Muscle layer of duodenum (tissue), 2 donors: ENCODE data around the gene FRRS1L.

Experiments used
- H3K27ac ChIP-seq: one replicate; pipeline ENCODE4 v1.7.0; 2013; ENCODE audit warnings: mild to moderate bottlenecking, low read length
- H3K27me3 ChIP-seq: one replicate; pipeline ENCODE4 v1.7.0; 2013; ENCODE audit warnings: low read depth, mild to moderate bottlenecking, control low read depth, low read length
- H3K36me3 ChIP-seq, 2 donors: one replicate each; pipeline ENCODE4 v1.7.0; 2013; ENCODE audit warnings: low read length in 2 of 2, control low read depth in 1 of 2, mild to moderate bottlenecking in 1 of 2; ENCODE audit not compliant: insufficient read depth in 2 of 2, control insufficient read depth in 1 of 2
- H3K4me1 ChIP-seq, 2 donors: one replicate each; pipeline ENCODE4 v1.7.0; 2013; ENCODE audit warnings: low read length in 2 of 2, mild to moderate bottlenecking in 2 of 2, control low read depth in 1 of 2, moderate library complexity in 1 of 2; ENCODE audit not compliant: insufficient read depth in 2 of 2, control insufficient read depth in 1 of 2
- H3K4me3 ChIP-seq, 2 donors: one replicate each; pipeline ENCODE4 v1.7.0; 2013; ENCODE audit warnings: low read length in 2 of 2, low read depth in 1 of 2, mild to moderate bottlenecking in 1 of 2
- H3K9me3 ChIP-seq, 2 donors: one replicate each; pipeline ENCODE4 v1.7.0; 2013; ENCODE audit warnings: low read length in 2 of 2, control low read depth in 1 of 2, mild to moderate bottlenecking in 1 of 2; ENCODE audit not compliant: control insufficient read depth in 1 of 2
- donor health status: healthy.

FRRS1L gene

GRCh38 chr9:109083141-109083540 lies 83.9 kb downstream of the FRRS1L start:
- H3K4me1 ChIP-seq: peaks cover 6 to 15% of the 10 kb centered on the region in 2 donors
- H3K27ac ChIP-seq: no peak overlapping the region
- no peaks in the 10 kb centered on the region for H3K9me3 ChIP-seq
- H3K27me3 ChIP-seq: no peaks in the 10 kb centered on the region
- peaks cover 22 to 32% of the 10 kb centered on the region in 2 donors for H3K36me3 ChIP-seq
- H3K4me3 ChIP-seq: no peak overlapping the region

DNA sequence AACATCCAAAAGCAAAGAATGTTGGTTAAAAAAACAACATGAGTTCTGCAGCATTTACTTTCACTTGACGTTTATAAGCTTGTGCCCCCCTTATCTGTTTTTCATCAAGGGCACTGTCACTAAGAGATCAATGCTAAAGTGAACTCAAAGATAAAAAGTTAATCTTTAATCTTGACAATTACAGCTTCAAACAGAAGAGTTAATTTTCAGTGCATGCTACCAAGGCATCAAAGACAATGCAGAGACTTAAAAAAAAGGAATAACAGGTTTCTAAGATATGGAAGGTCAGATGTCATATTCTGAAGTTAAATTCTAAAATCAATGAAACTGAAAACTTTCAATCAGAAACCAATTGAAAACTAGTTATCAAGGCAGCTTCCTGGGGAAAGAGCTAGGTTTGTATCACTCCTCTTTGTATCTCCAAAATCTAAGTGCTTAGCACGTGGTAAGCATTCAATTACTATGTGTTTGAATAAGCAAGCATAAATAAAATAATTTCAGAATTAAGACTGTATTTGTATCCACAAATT lies 84.9 kb downstream of the FRRS1L start:
- Histone ChIP-seq H3K27ac (no peak overlapping the region), H3K36me3 (peaks cover 23 to 27% of the 10 kb centered on the region in 2 donors), H3K9me3 (no peaks in the 10 kb centered on the region), H3K4me1 (peaks cover 6 to 15% of the 10 kb centered on the region in 2 donors), H3K4me3 (no peak overlapping the region), H3K27me3 (no peaks in the 10 kb centered on the region)
